BLaER1 (cell line): ENCODE results near the gene MLF2.

Experiments used
- H3K27ac ChIP-seq: shearing (Covaris generic); formaldehyde crosslinking; 2 replicates; pipeline ENCODE4 v1.8.1; 2022
- H3K27me3 ChIP-seq: shearing (Covaris generic); formaldehyde crosslinking; 2 replicates; pipeline ENCODE4 v1.8.1; 2022
- H3K36me3 ChIP-seq: shearing (Covaris generic); formaldehyde crosslinking; 2 replicates; pipeline ENCODE4 v1.8.1; 2022
- H3K4me1 ChIP-seq: shearing (Covaris generic); formaldehyde crosslinking; 2 replicates; pipeline ENCODE4 v1.8.1; 2022
- H3K4me2 ChIP-seq: shearing (Covaris generic); formaldehyde crosslinking; 2 replicates; pipeline ENCODE4 v1.8.1; 2022
- H3K4me3 ChIP-seq: shearing (Covaris generic); formaldehyde crosslinking; 2 replicates; pipeline ENCODE4 v1.8.1; 2022
- H3K9ac ChIP-seq: shearing (Covaris generic); formaldehyde crosslinking; 2 replicates; pipeline ENCODE4 v1.8.1; 2022
- H3K9me3 ChIP-seq: shearing (Covaris generic); formaldehyde crosslinking; 2 replicates; pipeline ENCODE4 v1.8.1; 2022
- H4K20me1 ChIP-seq: shearing (Covaris generic); formaldehyde crosslinking; 2 replicates; pipeline ENCODE4 v1.8.1; 2022
- Cebpa-rat ChIP-seq: shearing (Covaris generic); IDR thresholded peaks from 2 replicates; pipeline ENCODE4 v1.8.1; 2022

The MLF2 gene

GRCh38 chr12:6765634-6766581, 13.0 kb upstream of the MLF2 start, which contains the start of gene PTMS:
Gene PTMS (plus strand): TSS chr12:6766363. CDS start chr12:6766706, 343 bp downstream.
- peak within 1 kb of the TSS; percentile 95 for H3K4me2 ChIP-seq
- peaks cover 96% of the 10 kb centered on the region for H3K27me3 ChIP-seq
- TF ChIP-seq Cebpa-rat: no peak
- peak within 1 kb of the TSS; percentile 45; the same call in 1 of the 2 replicates for H3K9ac ChIP-seq
- H3K27ac ChIP-seq: no peak within 1 kb of the TSS
- H3K4me3 ChIP-seq: peak within 1 kb of the TSS; percentile 71
- H3K9me3 ChIP-seq: no peaks in the 10 kb centered on the region
- H3K36me3 ChIP-seq: no peaks in the 10 kb centered on the region
- H4K20me1 ChIP-seq: peaks cover 47% of the 10 kb centered on the region
- H3K4me1 ChIP-seq: peaks cover 35% of the 10 kb centered on the region

DNA sequence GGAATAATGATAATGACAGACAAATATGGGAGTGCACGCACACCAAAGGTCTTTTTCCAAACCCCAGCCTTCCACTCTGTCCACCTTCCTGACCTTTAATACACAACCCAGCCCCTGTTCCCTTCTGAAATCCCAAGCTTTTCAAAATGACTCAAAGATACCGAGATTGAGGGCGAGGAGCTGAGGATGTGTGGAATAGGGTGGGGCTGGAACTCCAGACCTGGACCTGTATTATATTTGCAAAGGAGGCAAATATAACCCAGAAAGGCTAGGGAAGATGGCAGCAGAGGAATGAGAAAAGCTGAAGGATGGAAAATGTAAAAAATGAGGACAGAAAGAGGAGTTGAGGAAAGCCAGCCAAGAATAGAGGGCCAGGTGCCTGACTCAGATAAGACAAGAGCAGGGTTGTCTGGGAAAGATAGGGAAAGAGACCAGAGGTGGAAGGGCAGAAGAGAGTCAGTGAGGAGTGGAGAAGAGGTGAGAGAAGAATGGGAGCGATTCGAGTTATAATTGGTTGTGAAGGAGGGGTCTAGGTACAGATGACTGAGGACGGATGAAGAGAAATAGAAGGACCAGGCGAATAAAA, 12.2 kb upstream of the MLF2 start:
- peak overlapping the region; percentile 71 for H3K4me3 ChIP-seq
- H3K4me1 ChIP-seq: peaks cover 35% of the 10 kb centered on the region
- H3K9ac ChIP-seq: no peak overlapping the region
- no peaks in the 10 kb centered on the region for H3K9me3 ChIP-seq
- H3K27me3 ChIP-seq: peaks cover 89% of the 10 kb centered on the region
- no peaks in the 10 kb centered on the region for H3K36me3 ChIP-seq
- no peak overlapping the region for H3K27ac ChIP-seq
- peaks cover 42% of the 10 kb centered on the region for H4K20me1 ChIP-seq
- TF ChIP-seq Cebpa-rat: no peak
- no peak overlapping the region for H3K4me2 ChIP-seq

GRCh38 chr12:6764011-6764828, 11.3 kb upstream of the MLF2 start:
- no peak overlapping the region for H3K27ac ChIP-seq
- H3K4me1 ChIP-seq: peaks cover 31% of the 10 kb centered on the region
- H3K4me2 ChIP-seq: peak overlapping the region; percentile 39
- no peaks in the 10 kb centered on the region for H3K36me3 ChIP-seq
- peaks cover 80% of the 10 kb centered on the region for H3K27me3 ChIP-seq
- no peak for TF ChIP-seq Cebpa-rat
- no peak overlapping the region for H3K9ac ChIP-seq
- 0 out of 2 replicates have a peak overlapping the region, but pooled peaks have one; percentile 3 for H3K4me3 ChIP-seq
- H3K9me3 ChIP-seq: no peaks in the 10 kb centered on the region
- peaks cover 34% of the 10 kb centered on the region for H4K20me1 ChIP-seq

DNA sequence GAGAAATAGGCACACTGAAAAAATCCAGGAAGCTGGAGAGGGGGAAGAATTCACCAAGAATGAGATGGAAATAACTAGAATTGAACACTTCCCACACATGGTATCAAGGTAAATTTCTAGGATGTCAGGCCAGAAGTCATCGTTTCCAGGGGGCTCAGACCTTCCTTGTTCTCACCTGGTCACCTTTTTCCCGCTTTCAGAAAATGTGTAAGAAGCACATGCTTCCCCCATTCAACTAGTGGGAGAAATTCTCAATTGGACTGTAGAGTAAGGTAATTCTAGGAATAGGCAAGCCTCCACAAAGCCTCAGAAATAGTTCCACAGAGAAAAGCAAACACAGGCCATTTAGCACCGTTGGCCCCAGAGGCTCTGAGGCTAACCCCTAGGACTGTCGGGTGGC, 10.4 kb upstream of the MLF2 start:
- Histone ChIP-seq H3K36me3 (no peaks in the 10 kb centered on the region), H3K27me3 (peaks cover 71% of the 10 kb centered on the region), H3K4me3 (no peak overlapping the region), H3K27ac (no peak overlapping the region), H4K20me1 (peaks cover 26% of the 10 kb centered on the region), H3K9me3 (no peaks in the 10 kb centered on the region), H3K4me2 (no peak overlapping the region), H3K4me1 (peaks cover 31% of the 10 kb centered on the region), H3K9ac (no peak overlapping the region)
- TF ChIP-seq Cebpa-rat: no peak

- Histone ChIP-seq H3K4me1 (peaks cover 25% of the 10 kb centered on the region), H3K4me2 (no peak overlapping the region), H3K27ac (no peak overlapping the region)
Observed at GRCh38 chr12:6759741-6760140, 6.8 kb upstream of the MLF2 start.

GRCh38 chr12:6758506-6759095, 5.7 kb upstream of the MLF2 start:
- Histone ChIP-seq H3K4me3 (no peak overlapping the region), H4K20me1 (0 out of 2 replicates have a peak, but pooled peaks cover 5% of the 10 kb centered on the region), H3K36me3 (no peaks in the 10 kb centered on the region), H3K4me1 (peaks cover 27% of the 10 kb centered on the region), H3K4me2 (peak overlapping the region; percentile 11; the same call in 1 of the 2 replicates), H3K9me3 (no peaks in the 10 kb centered on the region), H3K27ac (no peak overlapping the region), H3K9ac (no peak overlapping the region), H3K27me3 (peaks cover 23% of the 10 kb centered on the region)
- TF ChIP-seq Cebpa-rat: no peak

More at GRCh38 chr12:6759741-6760140, 6.8 kb upstream of the MLF2 start:
- Histone ChIP-seq H4K20me1 (0 out of 2 replicates have a peak, but pooled peaks cover 7% of the 10 kb centered on the region), H3K9ac (no peak overlapping the region), H3K27me3 (peaks cover 35% of the 10 kb centered on the region), H3K9me3 (no peaks in the 10 kb centered on the region), H3K36me3 (no peaks in the 10 kb centered on the region), H3K4me3 (no peak overlapping the region)
- no peak for TF ChIP-seq Cebpa-rat

DNA sequence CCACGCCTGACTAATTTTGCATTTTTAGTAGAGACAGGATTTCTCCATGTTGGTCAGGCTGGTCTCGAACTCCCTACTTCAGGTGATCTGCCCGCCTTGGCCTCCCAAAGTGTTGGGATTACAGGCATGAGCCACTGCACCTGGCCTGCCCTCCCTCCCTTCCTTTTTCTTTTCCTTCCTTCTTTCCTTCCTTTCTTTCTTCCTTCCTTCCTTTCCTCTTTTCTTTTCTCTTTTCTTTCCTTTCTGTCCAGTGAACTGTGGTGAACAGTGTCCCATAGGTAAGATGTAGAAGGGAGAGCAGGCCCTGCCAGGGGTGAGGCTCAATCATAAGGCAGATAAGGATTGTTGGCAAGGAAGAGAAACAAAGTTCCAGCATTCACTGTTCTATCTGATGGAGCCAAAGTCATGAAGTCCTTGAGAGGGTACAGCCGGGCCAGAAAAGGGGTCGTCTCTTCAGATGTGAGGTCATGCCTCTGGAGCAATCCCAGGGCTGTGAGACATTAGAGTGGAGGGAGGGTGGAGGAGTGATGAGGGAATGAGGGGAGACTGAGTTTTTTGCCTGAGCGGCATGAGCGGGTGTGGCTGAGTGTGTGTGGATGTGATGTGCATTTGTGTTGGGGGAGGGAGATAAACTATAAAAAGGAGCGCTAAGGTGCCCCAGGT, 4.2 kb upstream of the MLF2 start:
- Histone ChIP-seq H3K27ac (no peak overlapping the region), H3K9me3 (no peaks in the 10 kb centered on the region), H3K36me3 (no peaks in the 10 kb centered on the region), H3K4me1 (peaks cover 30% of the 10 kb centered on the region), H4K20me1 (peaks cover 4% of the 10 kb centered on the region; the same call in 1 of the 2 replicates), H3K9ac (no peak overlapping the region), H3K4me2 (peak overlapping the region; percentile 14; the same call in 1 of the 2 replicates), H3K27me3 (peaks cover 9% of the 10 kb centered on the region), H3K4me3 (no peak overlapping the region)
- TF ChIP-seq Cebpa-rat: no peak

- H3K9ac ChIP-seq: no peak overlapping the region
- TF ChIP-seq Cebpa-rat: no peak
- H3K4me2 ChIP-seq: peak overlapping the region; percentile 89
- no peak overlapping the region for H3K27ac ChIP-seq
- peaks cover 44% of the 10 kb centered on the region for H3K4me1 ChIP-seq
- no peak overlapping the region for H3K4me3 ChIP-seq
- no peaks in the 10 kb centered on the region for H3K27me3 ChIP-seq
- H4K20me1 ChIP-seq: peaks cover 24% of the 10 kb centered on the region; the same call in 1 of the 2 replicates
- H3K36me3 ChIP-seq: peaks cover 27% of the 10 kb centered on the region
- H3K9me3 ChIP-seq: no peaks in the 10 kb centered on the region
Observed at GRCh38 chr12:6754411-6754810, 1.5 kb upstream of the MLF2 start.
